Type B pancreatic cell (in vitro differentiated cells): ENCODE measurements around the gene COX4I1. TPM values are rescaled to one million over a fixed set of nuclear protein-coding genes. Genes with fewer than 3 reads are reported as not detected.

ENCODE experiments used
- DNase-seq: peaks from one replicate; pipeline ENCODE4 v3.0.0; 2021; ENCODE audit warnings: mixed read lengths; ENCODE audit not compliant: unreplicated experiment; ENCODE audit errors: extremely low spot score
- H3K27ac Mint-ChIP-seq: 2 replicates; pipeline ENCODE4 v1.8.0; 2021; ENCODE audit warnings: mild to moderate bottlenecking, mixed read lengths
- H3K27me3 Mint-ChIP-seq: 2 replicates; pipeline ENCODE4 v1.8.0; 2021; ENCODE audit warnings: mixed read lengths
- H3K36me3 Mint-ChIP-seq: 2 replicates; pipeline ENCODE4 v1.8.0; 2021; ENCODE audit warnings: mixed read lengths
- H3K4me1 Mint-ChIP-seq: one replicate; pipeline ENCODE4 v1.8.0; 2021; ENCODE audit warnings: mixed read lengths; ENCODE audit not compliant: unreplicated experiment
- H3K4me3 Mint-ChIP-seq: 2 replicates; pipeline ENCODE4 v1.8.0; 2021; ENCODE audit warnings: mild to moderate bottlenecking, mixed read lengths
- H3K9me3 Mint-ChIP-seq: 2 replicates; pipeline ENCODE4 v1.8.0; 2021; ENCODE audit warnings: mixed read lengths
- CTCF ChIP-seq: fragments of 200-600 bp; sonication (generic); conservative IDR thresholded peaks from 2 replicates; pipeline ENCODE4 v1.5.0; 2021; ENCODE audit warnings: antibody characterized with exemption, mild to moderate bottlenecking
- total RNA-seq: library from RNA; stranded (reverse); gene quantifications from 2 replicates; pipeline ENCODE4 v1.2.1, GENCODE V29; 2021; ENCODE audit warnings: low replicate concordance

Gene COX4I1
- total RNA-seq, 1 donor from 2014 or later, result 524 TPM

- TF ChIP-seq CTCF, result no peak
- no peaks in the 10 kb centered on the region for H3K9me3 Mint-ChIP-seq
- no peaks in the 10 kb centered on the region for H3K36me3 Mint-ChIP-seq
- no peak overlapping the region for H3K4me3 Mint-ChIP-seq
- no peak for DNase-seq
- no peak overlapping the region for H3K27ac Mint-ChIP-seq
- H3K27me3 Mint-ChIP-seq, result peaks cover 20% of the 10 kb centered on the region
- H3K4me1 Mint-ChIP-seq, result peaks cover 5% of the 10 kb centered on the region
Measured at GRCh38 chr16:85842848-85843247, 43.4 kb downstream of the COX4I1 start.

GRCh38 chr16:85843471-85844168, 44.1 kb downstream of the COX4I1 start:
- Mint-ChIP-seq H3K27me3 (peaks cover 16% of the 10 kb centered on the region), H3K36me3 (no peaks in the 10 kb centered on the region), H3K9me3 (no peaks in the 10 kb centered on the region), H3K4me1 (peaks cover 5% of the 10 kb centered on the region), H3K27ac (no peak overlapping the region), H3K4me3 (no peak overlapping the region)
- no peak for DNase-seq
- no peak for TF ChIP-seq CTCF

GRCh38 chr16:85844169-85844481, 44.6 kb downstream of the COX4I1 start:
- Mint-ChIP-seq H3K4me1 (peaks cover 5% of the 10 kb centered on the region), H3K27ac (no peak overlapping the region), H3K9me3 (no peaks in the 10 kb centered on the region), H3K4me3 (no peak overlapping the region), H3K36me3 (no peaks in the 10 kb centered on the region), H3K27me3 (peaks cover 16% of the 10 kb centered on the region)
- DNase-seq, result no peak
- TF ChIP-seq CTCF, result no peak

GRCh38 chr16:85844786-85845185, 45.3 kb downstream of the COX4I1 start:
- H3K27ac Mint-ChIP-seq, result no peak overlapping the region
- peaks cover 5% of the 10 kb centered on the region for H3K4me1 Mint-ChIP-seq
- no peaks in the 10 kb centered on the region for H3K9me3 Mint-ChIP-seq
- DNase-seq, result no peak
- H3K4me3 Mint-ChIP-seq, result no peak overlapping the region
- H3K27me3 Mint-ChIP-seq, result peaks cover 18% of the 10 kb centered on the region
- no peaks in the 10 kb centered on the region for H3K36me3 Mint-ChIP-seq
- no peak for TF ChIP-seq CTCF

GRCh38 chr16:85845266-85845665, 45.8 kb downstream of the COX4I1 start:
- no peak overlapping the region for H3K27ac Mint-ChIP-seq
- no peaks in the 10 kb centered on the region for H3K36me3 Mint-ChIP-seq
- peaks cover 5% of the 10 kb centered on the region for H3K4me1 Mint-ChIP-seq

More at GRCh38 chr16:85845266-85845665, 45.8 kb downstream of the COX4I1 start:
- TF ChIP-seq CTCF, result no peak
- Mint-ChIP-seq H3K27me3 (peaks cover 19% of the 10 kb centered on the region), H3K4me3 (no peak overlapping the region), H3K9me3 (no peaks in the 10 kb centered on the region)
- DNase-seq, result no peak
